Neural crest cell (in vitro differentiated cells): ENCODE measurements around the gene LPP. TPM values are rescaled to one million over a fixed set of nuclear protein-coding genes. Genes with fewer than 3 reads are reported as not detected.

Experiments
- DNase-seq: peaks from one replicate; pipeline ENCODE4 v3.0.0; 2021; ENCODE audit warnings: low read depth, mixed read lengths, low spot score
- H3K27ac Mint-ChIP-seq: one replicate; pipeline ENCODE4 v1.8.0; 2021; ENCODE audit warnings: mild to moderate bottlenecking, mixed read lengths; ENCODE audit not compliant: unreplicated experiment
- H3K27me3 Mint-ChIP-seq: 2 replicates; pipeline ENCODE4 v1.8.0; 2021; ENCODE audit warnings: low read depth, mild to moderate bottlenecking, mixed read lengths
- H3K36me3 Mint-ChIP-seq: 2 replicates; pipeline ENCODE4 v1.8.0; 2021; ENCODE audit warnings: low read depth, mild to moderate bottlenecking, mixed read lengths
- H3K4me1 Mint-ChIP-seq: 2 replicates; pipeline ENCODE4 v1.8.0; 2021; ENCODE audit warnings: mixed read lengths
- H3K4me3 Mint-ChIP-seq: one replicate; pipeline ENCODE4 v1.8.0; 2021; ENCODE audit warnings: mild to moderate bottlenecking, mixed read lengths
- H3K9me3 Mint-ChIP-seq: 2 replicates; pipeline ENCODE4 v1.8.0; 2021; ENCODE audit warnings: mixed read lengths
- CTCF ChIP-seq: fragments of 200-600 bp; sonication (generic); conservative IDR thresholded peaks from 2 replicates; pipeline ENCODE4 v1.5.0; 2021; ENCODE audit warnings: antibody characterized with exemption, mild to moderate bottlenecking
- total RNA-seq: library from RNA; stranded (reverse); gene quantifications from 2 replicates; pipeline ENCODE4 v1.2.1, GENCODE V29; 2021

Gene LPP
- total RNA-seq, 1 donor from 2014 or later, result 38.7 TPM

GRCh38 chr3:188160751-188161150, 6.8 kb downstream of the LPP start:
- H3K4me3 Mint-ChIP-seq, result no peak overlapping the region
- TF ChIP-seq CTCF, result no peak
- H3K36me3 Mint-ChIP-seq, result no peaks in the 10 kb centered on the region
- H3K27me3 Mint-ChIP-seq, result no peaks in the 10 kb centered on the region
- no peaks in the 10 kb centered on the region for H3K9me3 Mint-ChIP-seq
- no peak overlapping the region for H3K27ac Mint-ChIP-seq
- H3K4me1 Mint-ChIP-seq, result peaks cover 39% of the 10 kb centered on the region
- DNase-seq, result no peak

- H3K9me3 Mint-ChIP-seq, result no peaks in the 10 kb centered on the region
- peak overlapping the region; percentile 55 for H3K27ac Mint-ChIP-seq
- TF ChIP-seq CTCF, result no peak
- no peak for DNase-seq
- H3K27me3 Mint-ChIP-seq, result no peaks in the 10 kb centered on the region
- H3K4me3 Mint-ChIP-seq, result no peak overlapping the region
- H3K36me3 Mint-ChIP-seq, result no peaks in the 10 kb centered on the region
- peaks cover 19% of the 10 kb centered on the region for H3K4me1 Mint-ChIP-seq
These were observed 10.3 kb downstream of the LPP start for GRCh38 chr3:188164248-188164687.

- Mint-ChIP-seq H3K27ac (peak overlapping the region; percentile 12), H3K9me3 (no peaks in the 10 kb centered on the region), H3K36me3 (no peaks in the 10 kb centered on the region), H3K4me1 (peaks cover 22% of the 10 kb centered on the region), H3K27me3 (no peaks in the 10 kb centered on the region), H3K4me3 (no peak overlapping the region)
- TF ChIP-seq CTCF, result no peak
- no peak for DNase-seq
These were observed 11.6 kb downstream of the LPP start for GRCh38 chr3:188165596-188165995.

GRCh38 chr3:188166441-188166840, 12.5 kb downstream of the LPP start:
- no peaks in the 10 kb centered on the region for H3K36me3 Mint-ChIP-seq
- H3K9me3 Mint-ChIP-seq, result no peaks in the 10 kb centered on the region
- no peak overlapping the region for H3K27ac Mint-ChIP-seq
- DNase-seq, result no peak
- peaks cover 22% of the 10 kb centered on the region for H3K4me1 Mint-ChIP-seq
- H3K4me3 Mint-ChIP-seq, result no peak overlapping the region
- TF ChIP-seq CTCF, result no peak
- no peaks in the 10 kb centered on the region for H3K27me3 Mint-ChIP-seq

GRCh38 chr3:188168186-188168585, 14.2 kb downstream of the LPP start:
- Mint-ChIP-seq H3K27ac (no peak overlapping the region), H3K4me1 (peaks cover 22% of the 10 kb centered on the region), H3K27me3 (no peaks in the 10 kb centered on the region), H3K4me3 (no peak overlapping the region), H3K36me3 (no peaks in the 10 kb centered on the region), H3K9me3 (no peaks in the 10 kb centered on the region)
- no peak for DNase-seq
- no peak for TF ChIP-seq CTCF

- H3K9me3 Mint-ChIP-seq, result no peaks in the 10 kb centered on the region
- no peaks in the 10 kb centered on the region for H3K27me3 Mint-ChIP-seq
- TF ChIP-seq CTCF, result no peak
- no peak overlapping the region for H3K4me3 Mint-ChIP-seq
- H3K36me3 Mint-ChIP-seq, result no peaks in the 10 kb centered on the region
- no peak overlapping the region for H3K27ac Mint-ChIP-seq
- DNase-seq, result no peak
- H3K4me1 Mint-ChIP-seq, result peaks cover 22% of the 10 kb centered on the region
These were observed 14.7 kb downstream of the LPP start for GRCh38 chr3:188168648-188169047.
